Erythroblast (primary cell): ENCODE results near the gene PARD3.

Experiments
- GATA1 ChIP-seq: IDR thresholded peaks from 2 replicates; pipeline ENCODE4 v1.6.1; 2011; ENCODE audit warnings: low read depth, mild to moderate bottlenecking, control low read depth, low read length, moderate library complexity
- POLR2A ChIP-seq: IDR thresholded peaks from 2 replicates; pipeline ENCODE4 v1.6.1; 2011; ENCODE audit warnings: mild to moderate bottlenecking, low read length

GRCh38 chr10:34241226-34242000 is 573.7 kb downstream of the PARD3 start:
- TF ChIP-seq POLR2A: no peak
- no peak for TF ChIP-seq GATA1
